Lower leg skin (tissue), 3 donors: Measurements from ENCODE around the gene SHH.

Experiments used
- CTCF ChIP-seq, 3 donors: fragments of 450-650 bp; IDR thresholded peaks; one replicate each; pipeline ENCODE4 v1.5.1; 2016; ENCODE audit warnings: antibody characterized with exemption in 3 of 3, mild to moderate bottlenecking in 3 of 3, moderate library complexity in 2 of 3
- POLR2A ChIP-seq, 2 donors: fragments of 450-650 bp; IDR thresholded peaks; one replicate each; pipeline ENCODE4 v1.6.1; 2016 to 2017; ENCODE audit warnings: antibody characterized with exemption in 2 of 2, mild to moderate bottlenecking in 1 of 2, moderate library complexity in 1 of 2

- TF ChIP-seq CTCF (IDR thresholded peaks at IDR 0.05) (no peak), POLR2A (IDR thresholded peaks at IDR 0.05) (no peak)
Measured at GRCh38 chr7:155799514-155799913, 12.7 kb downstream of the SHH start.
